Measurements from ENCODE around the gene BRD7. TPM values are rescaled to one million over a fixed set of nuclear protein-coding genes. Genes with fewer than 3 reads are reported as not detected.

The BRD7 gene
- polyA plus RNA-seq, 3 donors, result 11.4 to 33.0 (median 21.2) TPM

- intact Hi-C loops (cut with micrococcal nuclease), result no loop called here
- Histone ChIP-seq H3K4me3 (replicated peaks in 1 of 3; ENCODE audit: low read depth in 2 of 3, low read length in 3 of 3) (no peak overlapping the region), H3K4me1 (ENCODE audit: control insufficient read depth in 1 of 2, insufficient read depth in 2 of 2, low read length in 2 of 2) (no peaks in the 10 kb centered on the region), H3K4me2 (replicated peaks; ENCODE audit: extremely low read depth, low read length, poor library complexity, severe bottlenecking) (no peak overlapping the region), H2AFZ (ENCODE audit: insufficient read depth, low read depth, low read length, poor library complexity, severe bottlenecking) (no peak overlapping the region), H3K9me3 (replicated peaks in 1 of 2; ENCODE audit: control insufficient read depth in 1 of 2, insufficient read depth in 1 of 2, low read length in 2 of 2) (no peaks in the 10 kb centered on the region), H3K9ac (ENCODE audit: insufficient read depth, low read length, poor library complexity, severe bottlenecking) (no peak overlapping the region), H4K20me1 (ENCODE audit: insufficient read depth, low read length) (peaks cover 100% of the 10 kb centered on the region), H3K27me3 (ENCODE audit: control insufficient read depth in 2 of 2, insufficient read depth in 2 of 2, low read length in 2 of 2) (no peaks in the 10 kb centered on the region), H3K36me3 (replicated peaks in 1 of 2; ENCODE audit: control insufficient read depth in 1 of 2, insufficient read depth in 2 of 2, low read length in 2 of 2) (peaks cover 94 to 100% of the 10 kb centered on the region in 2 donors), H3K79me2 (ENCODE audit: insufficient read depth, low read length) (peaks cover 90% of the 10 kb centered on the region), H3K27ac (ENCODE audit: low read depth in 1 of 2, low read length in 2 of 2) (no peak overlapping the region)
- no peak for TF ChIP-seq CTCF (IDR thresholded peaks at IDR 0.05)
- Mint-ChIP-seq H3K36me3 (peaks cover 77 to 96% of the 10 kb centered on the region in 2 donors), H3K4me1 (no peaks in the 10 kb centered on the region), H3K27me3 (ENCODE audit: low read depth in 3 of 3) (no peaks in the 10 kb centered on the region), H3K27ac (peak overlapping the region in 3 of 7 donors; percentile 26 to 54 (median 40)), H3K9me3 (no peaks in the 10 kb centered on the region), H3K4me3 (no peak overlapping the region)
- 100% methylated on average over 1 of the region's 4 CpGs for WGBS (ENCODE audit: insufficient coverage)
- DNase-seq, result no peak
Measured at GRCh38 chr16:50294955-50295354, 73.8 kb downstream of the BRD7 start.

DNA sequence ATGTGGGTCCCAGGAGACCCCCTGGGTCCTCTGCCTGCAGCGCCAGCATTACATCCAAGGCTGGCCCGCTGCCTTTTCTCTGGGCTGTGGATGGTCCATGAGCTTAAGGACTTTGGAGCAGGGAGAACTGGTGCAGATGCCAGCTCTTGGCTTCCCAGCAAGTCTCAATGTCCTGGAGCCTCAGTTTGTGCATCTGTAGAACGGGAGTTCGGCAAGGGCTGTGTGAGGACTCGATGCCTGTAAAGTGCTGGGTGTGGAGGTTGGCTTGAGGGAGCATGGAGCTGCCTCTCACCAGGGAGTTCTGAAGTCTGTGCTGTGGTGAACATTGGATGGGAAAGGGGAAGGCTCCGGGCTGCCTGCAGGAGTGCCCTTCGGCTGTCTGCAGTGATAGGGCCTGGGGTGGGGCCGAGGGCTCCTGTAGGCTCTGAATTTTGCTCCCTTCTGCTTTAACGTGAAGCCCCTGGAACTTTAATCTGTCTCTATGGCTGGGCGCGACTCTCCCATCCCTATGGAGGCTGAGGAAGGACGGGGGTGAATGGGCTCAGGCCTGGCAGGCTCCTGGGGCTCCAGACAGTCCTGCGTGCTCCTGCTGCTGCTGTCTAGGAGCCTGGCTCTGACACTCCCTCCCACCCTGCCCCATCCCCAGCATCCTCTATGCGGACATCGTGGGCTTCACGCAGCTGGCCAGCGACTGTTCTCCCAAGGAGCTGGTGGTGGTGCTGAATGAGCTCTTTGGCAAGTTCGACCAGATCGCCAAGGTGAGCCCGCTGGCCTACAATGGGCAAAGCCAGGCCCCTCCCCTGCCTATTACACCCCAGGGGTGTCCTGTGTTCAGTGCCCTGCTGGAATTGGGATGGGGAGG lies 74.6 kb downstream of the BRD7 start:
- Mint-ChIP-seq H3K9me3 (no peaks in the 10 kb centered on the region), H3K27me3 (ENCODE audit: low read depth in 3 of 3) (no peaks in the 10 kb centered on the region), H3K27ac (peak overlapping the region in 5 of 7 donors; percentile 33 to 80 (median 63)), H3K4me3 (no peak overlapping the region), H3K4me1 (no peaks in the 10 kb centered on the region), H3K36me3 (peaks cover 78 to 97% of the 10 kb centered on the region in 2 donors)
- Histone ChIP-seq H3K27me3 (ENCODE audit: control insufficient read depth in 2 of 2, insufficient read depth in 2 of 2, low read length in 2 of 2) (no peaks in the 10 kb centered on the region), H3K4me3 (replicated peaks in 1 of 3; ENCODE audit: low read depth in 2 of 3, low read length in 3 of 3) (no peak overlapping the region), H2AFZ (ENCODE audit: insufficient read depth, low read depth, low read length, poor library complexity, severe bottlenecking) (no peak overlapping the region), H3K36me3 (replicated peaks in 1 of 2; ENCODE audit: control insufficient read depth in 1 of 2, insufficient read depth in 2 of 2, low read length in 2 of 2) (peaks cover 94 to 100% of the 10 kb centered on the region in 2 donors), H3K9ac (ENCODE audit: insufficient read depth, low read length, poor library complexity, severe bottlenecking) (no peak overlapping the region), H3K9me3 (replicated peaks in 1 of 2; ENCODE audit: control insufficient read depth in 1 of 2, insufficient read depth in 1 of 2, low read length in 2 of 2) (no peaks in the 10 kb centered on the region), H3K4me2 (replicated peaks; ENCODE audit: extremely low read depth, low read length, poor library complexity, severe bottlenecking) (no peak overlapping the region), H3K79me2 (ENCODE audit: insufficient read depth, low read length) (peaks cover 92% of the 10 kb centered on the region), H3K4me1 (ENCODE audit: control insufficient read depth in 1 of 2, insufficient read depth in 2 of 2, low read length in 2 of 2) (no peaks in the 10 kb centered on the region), H3K27ac (ENCODE audit: low read depth in 1 of 2, low read length in 2 of 2) (peak overlapping the region in 1 of 2 donors; percentile 32), H4K20me1 (ENCODE audit: insufficient read depth, low read length) (peaks cover 100% of the 10 kb centered on the region)
- intact Hi-C loops (cut with micrococcal nuclease), result no loop called here
- no peak for DNase-seq
- no peak for TF ChIP-seq CTCF (IDR thresholded peaks at IDR 0.05)
- WGBS (ENCODE audit: insufficient coverage), result 97% methylated on average over 13 of the region's 20 CpGs
